ENCODE measurements around the gene CORO2B. TPM values are rescaled to one million over a fixed set of nuclear protein-coding genes. Genes with fewer than 3 reads are reported as not detected.

CORO2B gene
- total RNA-seq, 1 experiment from 2014 or later = 0.59 TPM

DNA sequence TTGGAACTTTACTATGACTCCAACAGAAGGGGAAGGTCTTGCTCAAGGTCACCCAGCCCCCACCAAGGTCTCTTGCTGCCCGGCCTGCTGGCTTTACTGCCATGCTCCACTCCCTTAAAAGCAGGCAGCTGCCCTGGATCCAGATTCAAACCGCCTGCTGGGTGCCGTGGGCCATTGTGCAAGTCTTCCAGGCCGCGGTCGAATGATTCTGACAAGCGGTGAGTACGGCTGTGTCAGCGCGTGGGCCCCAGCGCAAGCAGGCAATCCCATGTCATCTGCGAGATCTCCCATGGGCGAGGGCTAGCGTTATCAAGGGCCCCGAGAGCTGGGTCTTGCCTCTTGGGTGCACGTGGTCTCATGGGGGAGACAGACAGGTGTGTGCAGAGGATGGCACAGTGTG is 37.6 kb downstream of the CORO2B start:
- Histone ChIP-seq H3K4me3 (no peak overlapping the region), H3K4me1 (replicated peaks; ENCODE audit: insufficient read depth) (no peaks in the 10 kb centered on the region), H3K27ac (no peak overlapping the region), H3F3A (ENCODE audit: insufficient read depth, low read depth) (no peaks in the 10 kb centered on the region), H3K9me3 (ENCODE audit: insufficient read depth, low read depth) (no peaks in the 10 kb centered on the region), H3K36me3 (ENCODE audit: low read depth) (no peaks in the 10 kb centered on the region), H3K27me3 (ENCODE audit: insufficient read depth, low read depth) (no peaks in the 10 kb centered on the region), H3K9me2 (ENCODE audit: insufficient read depth) (no peaks in the 10 kb centered on the region), H3K79me2 (ENCODE audit: low read depth) (no peaks in the 10 kb centered on the region), H2AFZ (no peak overlapping the region), H3K4me2 (no peak overlapping the region), H4K20me1 (ENCODE audit: insufficient read depth) (no peaks in the 10 kb centered on the region)
- ChIA-PET POLR2A (ENCODE audit: unreplicated experiment) (no interaction called here), CTCF (no interaction called here)
- intact Hi-C loops (cut with micrococcal nuclease; ENCODE audit: unreplicated experiment) = no loop called here
- no TSS peak for BruUV-seq (replicated peaks)
- TF ChIP-seq EZH2 (IDR thresholded peaks at IDR 0.05; ENCODE audit: low read depth) = no peak
- no peak for TF ChIP-seq CTCF (conservative IDR thresholded peaks at IDR 0.05)
- DNase-seq = no peak

DNA sequence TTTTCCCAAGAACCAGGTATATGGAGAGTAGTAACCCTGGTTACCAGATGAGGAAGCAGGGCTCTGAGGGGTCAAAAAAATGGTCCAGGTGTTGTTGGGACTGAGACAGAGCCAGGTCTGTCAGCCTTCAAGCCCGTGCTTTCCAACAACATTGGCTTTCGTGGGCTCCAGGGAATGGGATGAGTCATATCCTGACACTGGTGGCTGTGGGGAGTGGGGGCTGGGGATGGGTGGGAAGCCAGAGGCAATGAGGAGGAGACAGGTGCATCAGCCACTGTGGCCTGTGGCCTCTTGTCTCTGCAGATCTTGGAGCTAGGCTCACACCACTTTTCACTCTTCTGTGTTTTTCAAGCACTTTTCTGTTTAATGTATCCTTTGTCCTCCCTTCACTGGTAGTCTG is 38.2 kb downstream of the CORO2B start:
- no peaks in the 10 kb centered on the region for H3K27me3 ChIP-seq (ENCODE audit: insufficient read depth, low read depth)
- BruUV-seq (replicated peaks) = no TSS peak
- DNase-seq = no peak
- no peak overlapping the region for H3K4me2 ChIP-seq
- H3K9me2 ChIP-seq (ENCODE audit: insufficient read depth) = no peaks in the 10 kb centered on the region
- H3K79me2 ChIP-seq (ENCODE audit: low read depth) = no peaks in the 10 kb centered on the region
- ChIA-PET POLR2A (ENCODE audit: unreplicated experiment) (no interaction called here), CTCF (no interaction called here)
- TF ChIP-seq EZH2 (IDR thresholded peaks at IDR 0.05; ENCODE audit: low read depth) = no peak
- TF ChIP-seq CTCF (conservative IDR thresholded peaks at IDR 0.05) = no peak
- intact Hi-C loops (cut with micrococcal nuclease; ENCODE audit: unreplicated experiment) = no loop called here
- no peaks in the 10 kb centered on the region for H3F3A ChIP-seq (ENCODE audit: insufficient read depth, low read depth)
- H3K4me1 ChIP-seq (replicated peaks; ENCODE audit: insufficient read depth) = no peaks in the 10 kb centered on the region
- no peak overlapping the region for H3K4me3 ChIP-seq
- H2AFZ ChIP-seq = no peak overlapping the region
- no peaks in the 10 kb centered on the region for H3K9me3 ChIP-seq (ENCODE audit: insufficient read depth, low read depth)
- no peak overlapping the region for H3K27ac ChIP-seq
- no peaks in the 10 kb centered on the region for H3K36me3 ChIP-seq (ENCODE audit: low read depth)
- no peaks in the 10 kb centered on the region for H4K20me1 ChIP-seq (ENCODE audit: insufficient read depth)

DNA sequence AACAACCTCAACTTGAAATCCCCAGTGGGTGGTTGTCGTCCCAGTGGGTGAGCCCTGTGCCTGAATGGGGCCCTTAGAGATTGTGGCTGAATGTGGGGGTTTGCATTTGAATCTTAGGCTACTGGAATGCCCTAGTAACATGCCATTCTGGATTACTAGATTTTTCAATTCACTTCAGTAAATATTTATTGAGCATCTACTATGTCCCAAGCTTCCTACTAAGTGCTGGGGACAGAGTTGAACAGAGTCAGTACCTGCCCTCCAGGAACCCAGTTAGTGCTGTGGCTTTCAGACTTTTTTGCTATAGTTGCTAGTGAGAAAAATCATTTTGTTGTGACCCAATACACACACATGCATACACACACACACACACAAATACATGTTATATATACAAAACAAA is 39.0 kb downstream of the CORO2B start:
- CTCF ChIA-PET = no interaction called here
- intact Hi-C loops (cut with micrococcal nuclease; ENCODE audit: unreplicated experiment) = no loop called here

More for the DNA sequence above, 39.0 kb downstream of the CORO2B start:
- Histone ChIP-seq H3K9me3 (ENCODE audit: insufficient read depth, low read depth) (no peaks in the 10 kb centered on the region), H3K36me3 (ENCODE audit: low read depth) (no peaks in the 10 kb centered on the region), H4K20me1 (ENCODE audit: insufficient read depth) (no peaks in the 10 kb centered on the region), H2AFZ (no peak overlapping the region), H3K27me3 (ENCODE audit: insufficient read depth, low read depth) (no peaks in the 10 kb centered on the region), H3K9me2 (ENCODE audit: insufficient read depth) (no peaks in the 10 kb centered on the region), H3F3A (ENCODE audit: insufficient read depth, low read depth) (no peaks in the 10 kb centered on the region), H3K27ac (no peak overlapping the region), H3K4me1 (replicated peaks; ENCODE audit: insufficient read depth) (no peaks in the 10 kb centered on the region), H3K79me2 (ENCODE audit: low read depth) (no peaks in the 10 kb centered on the region), H3K4me2 (no peak overlapping the region), H3K4me3 (no peak overlapping the region)
- no peak for DNase-seq
- TF ChIP-seq CTCF (conservative IDR thresholded peaks at IDR 0.05) = no peak
- TF ChIP-seq EZH2 (IDR thresholded peaks at IDR 0.05; ENCODE audit: low read depth) = no peak
- BruUV-seq (replicated peaks) = no TSS peak
- POLR2A ChIA-PET (ENCODE audit: unreplicated experiment) = no interaction called here

All from PC-9 (cell line).